ENCODE data around the gene MRPL16. TPM values are rescaled to one million over a fixed set of nuclear protein-coding genes. Genes with fewer than 3 reads are reported as not detected.
"Not testable (repeated sequence)": the region's sequence is repeated elsewhere in the genome, so short reads cannot be mapped to it uniquely, and the experiment has no call there.

MRPL16 gene
- total RNA-seq (10 to 100 TPM; 53.7 to 82.6 (median 70.1) TPM), polyA plus RNA-seq (150 TPM)
- long read RNA-seq, donor 1, transcript MRPL16-201 (4 exons, 1,182 nt) = major isoform, 101 of 111 reads
- long read RNA-seq, donor 1, partial matches to known transcripts = 4 of 111 reads
- long read RNA-seq, donor 1, other reads (novel, unspliced or antisense) = 5 of 111 reads
- long read RNA-seq, donor 2, transcript MRPL16-201 (4 exons, 1,182 nt) = major isoform, 54 of 61 reads
- long read RNA-seq, donor 2, partial matches to known transcripts = 4 of 61 reads
- long read RNA-seq, donor 2, other reads (novel, unspliced or antisense) = 3 of 61 reads
- long read RNA-seq, donor 3, transcript MRPL16-201 (4 exons, 1,182 nt) = major isoform, 103 of 114 reads
- long read RNA-seq, donor 3, transcript MRPL16-204 (4 exons, 574 nt) = minor isoform, 5 of 114 reads
- long read RNA-seq, donor 3, partial matches to known transcripts = 2 of 114 reads
- long read RNA-seq, donor 3, other reads (novel, unspliced or antisense) = 3 of 114 reads
- long read RNA-seq, donor 4, transcript MRPL16-201 (4 exons, 1,182 nt) = major isoform, 47 of 49 reads
- long read RNA-seq, donor 4, partial matches to known transcripts = 1 of 49 reads
- long read RNA-seq, donor 4, other reads (novel, unspliced or antisense) = 1 of 49 reads

- ATAC-seq (peak; percentile 98), DNase-seq (peak; percentile 87 to 94 (median 93))
- WGBS = under 1% methylated on average over 54 of the region's 54 CpGs
These were observed at the start of gene MRPL16 for GRCh38 chr11:59810189-59810910. Gene MRPL16, minus strand, starts transcription at chr11:59810778. Its CDS starts 120 bp downstream, at chr11:59810658.

GRCh38 chr11:59859673-59860072, 49.1 kb upstream of the MRPL16 start:
- ATAC-seq (no peak), DNase-seq (no peak)
- no peak overlapping the region for H3K4me3 ChIP-seq (ENCODE audit: low read length)
- no peaks in the 10 kb centered on the region for H3K9me3 ChIP-seq (ENCODE audit: control insufficient read depth, low read length)
- H3K27ac ChIP-seq (ENCODE audit: low read length) = no peak overlapping the region
- no peaks in the 10 kb centered on the region for H3K27me3 ChIP-seq (ENCODE audit: control insufficient read depth, insufficient read depth)
- intact Hi-C loops (cut with DNase I) = no loop called here
- no peaks in the 10 kb centered on the region for H3K4me1 ChIP-seq (ENCODE audit: control insufficient read depth, insufficient read depth, low read length)

More at GRCh38 chr11:59810189-59810910, at the start of gene MRPL16:
- H3K27me3 ChIP-seq (ENCODE audit: control insufficient read depth, insufficient read depth) = no peaks in the 10 kb centered on the region
- H3K9me3 ChIP-seq (ENCODE audit: control insufficient read depth, low read length) = no peaks in the 10 kb centered on the region
- intact Hi-C loops (cut with DNase I) = no loop called here
- H3K4me3 ChIP-seq (ENCODE audit: low read length) = peak within 1 kb of the TSS; percentile 78
- H3K4me1 ChIP-seq (ENCODE audit: control insufficient read depth, insufficient read depth, low read length) = peaks cover 2% of the 10 kb centered on the region
- H3K27ac ChIP-seq (ENCODE audit: low read length) = peak within 1 kb of the TSS; percentile 76

GRCh38 chr11:59857439-59858434, 47.2 kb upstream of the MRPL16 start:
- Histone ChIP-seq H3K27me3 (ENCODE audit: control insufficient read depth, insufficient read depth) (no peaks in the 10 kb centered on the region), H3K9me3 (ENCODE audit: control insufficient read depth, low read length) (no peaks in the 10 kb centered on the region)
- 64% methylated on average over 10 of the region's 10 CpGs for WGBS

GRCh38 chr11:59854871-59855270, 44.3 kb upstream of the MRPL16 start:
- intact Hi-C loops (cut with DNase I) = no loop called here
- Histone ChIP-seq H3K27ac (ENCODE audit: low read length) (no peak overlapping the region), H3K4me3 (ENCODE audit: low read length) (no peak overlapping the region), H3K4me1 (ENCODE audit: control insufficient read depth, insufficient read depth, low read length) (no peaks in the 10 kb centered on the region), H3K9me3 (ENCODE audit: control insufficient read depth, low read length) (no peaks in the 10 kb centered on the region), H3K27me3 (ENCODE audit: control insufficient read depth, insufficient read depth) (no peaks in the 10 kb centered on the region)
- WGBS = 54% methylated on average over 2 of the region's 2 CpGs
- no peak for DNase-seq
- ATAC-seq = no peak

More at GRCh38 chr11:59857439-59858434, 47.2 kb upstream of the MRPL16 start:
- ATAC-seq = no peak
- no peak overlapping the region for H3K4me3 ChIP-seq (ENCODE audit: low read length)
- intact Hi-C loops (cut with DNase I) = no loop called here
- H3K4me1 ChIP-seq (ENCODE audit: control insufficient read depth, insufficient read depth, low read length) = no peaks in the 10 kb centered on the region
- H3K27ac ChIP-seq (ENCODE audit: low read length) = no peak overlapping the region
- DNase-seq = no peak

- H3K9me3 ChIP-seq (ENCODE audit: control insufficient read depth, low read length); H3K4me1 ChIP-seq (ENCODE audit: control insufficient read depth, insufficient read depth, low read length); ATAC-seq; DNase-seq; H3K27me3 ChIP-seq (ENCODE audit: control insufficient read depth, insufficient read depth); intact Hi-C loops (cut with DNase I); H3K4me3 ChIP-seq (ENCODE audit: low read length); H3K27ac ChIP-seq (ENCODE audit: low read length): not testable (repeated sequence)
- WGBS = 90% methylated on average over 5 of the region's 5 CpGs
These were observed 40.8 kb upstream of the MRPL16 start for GRCh38 chr11:59851416-59851815.

- H3K4me3 ChIP-seq (ENCODE audit: low read length); DNase-seq; H3K4me1 ChIP-seq (ENCODE audit: control insufficient read depth, insufficient read depth, low read length); ATAC-seq; H3K27me3 ChIP-seq (ENCODE audit: control insufficient read depth, insufficient read depth); intact Hi-C loops (cut with DNase I); H3K27ac ChIP-seq (ENCODE audit: low read length); H3K9me3 ChIP-seq (ENCODE audit: control insufficient read depth, low read length): not testable (repeated sequence)
- WGBS = 93% methylated on average over 2 of the region's 2 CpGs
These were observed 39.0 kb upstream of the MRPL16 start for GRCh38 chr11:59849551-59849950.

GRCh38 chr11:59849129-59849528, 38.6 kb upstream of the MRPL16 start:
- H3K27me3 ChIP-seq (ENCODE audit: control insufficient read depth, insufficient read depth) = no peaks in the 10 kb centered on the region
- no peak overlapping the region for H3K27ac ChIP-seq (ENCODE audit: low read length)
- intact Hi-C loops (cut with DNase I) = no loop called here
- no peaks in the 10 kb centered on the region for H3K9me3 ChIP-seq (ENCODE audit: control insufficient read depth, low read length)
- WGBS = 43% methylated on average over 2 of the region's 2 CpGs
- DNase-seq (no peak), ATAC-seq (no peak)
- no peak overlapping the region for H3K4me3 ChIP-seq (ENCODE audit: low read length)
- H3K4me1 ChIP-seq (ENCODE audit: control insufficient read depth, insufficient read depth, low read length) = no peaks in the 10 kb centered on the region

- H3K4me3 ChIP-seq (ENCODE audit: low read length); H3K27ac ChIP-seq (ENCODE audit: low read length); intact Hi-C loops (cut with DNase I); H3K9me3 ChIP-seq (ENCODE audit: control insufficient read depth, low read length); DNase-seq; H3K4me1 ChIP-seq (ENCODE audit: control insufficient read depth, insufficient read depth, low read length); ATAC-seq; H3K27me3 ChIP-seq (ENCODE audit: control insufficient read depth, insufficient read depth): not testable (repeated sequence)
- 83% methylated on average over 6 of the region's 6 CpGs for WGBS
These were observed 37.9 kb upstream of the MRPL16 start for GRCh38 chr11:59848439-59848838.

- Histone ChIP-seq H3K27ac (ENCODE audit: low read length) (no peak overlapping the region), H3K27me3 (ENCODE audit: control insufficient read depth, insufficient read depth) (no peaks in the 10 kb centered on the region), H3K4me3 (ENCODE audit: low read length) (no peak overlapping the region), H3K4me1 (ENCODE audit: control insufficient read depth, insufficient read depth, low read length) (no peaks in the 10 kb centered on the region), H3K9me3 (ENCODE audit: control insufficient read depth, low read length) (no peaks in the 10 kb centered on the region)
- no peak for ATAC-seq
- 80% methylated on average over 3 of the region's 3 CpGs for whole genome bisulfite sequencing
- DNase-seq = no peak
- intact Hi-C loops (cut with DNase I) = no loop called here
These were observed 37.0 kb upstream of the MRPL16 start for GRCh38 chr11:59847626-59848025.

- Histone ChIP-seq H3K9me3 (ENCODE audit: control insufficient read depth, low read length) (no peaks in the 10 kb centered on the region), H3K4me3 (ENCODE audit: low read length) (no peak overlapping the region), H3K4me1 (ENCODE audit: control insufficient read depth, insufficient read depth, low read length) (no peaks in the 10 kb centered on the region), H3K27ac (ENCODE audit: low read length) (no peak overlapping the region), H3K27me3 (ENCODE audit: control insufficient read depth, insufficient read depth) (no peaks in the 10 kb centered on the region)
- intact Hi-C loops (cut with DNase I) = no loop called here
- ATAC-seq (no peak), DNase-seq (no peak)
- 67% methylated on average over 5 of the region's 5 CpGs for WGBS
These were observed 36.0 kb upstream of the MRPL16 start for GRCh38 chr11:59846556-59846955.

Data from right cardiac atrium (tissue), 5 donors.